ENCODE data around the gene KCNK2.
A peak's percentile ranks its signal among the peaks of the same experiment; 100 is the strongest.

KCNK2 gene

GRCh38 chr1:215055281-215055935 is 27.1 kb upstream of the KCNK2 start:
- H3K18ac ChIP-seq (ENCODE audit: low read length), result no peak overlapping the region
- WGBS (ENCODE audit: extremely low coverage, insufficient coverage, insufficient read length), result no CpG with 5 or more reads among the region's 2 CpGs
- H3K79me1 ChIP-seq (ENCODE audit: low read length), result no peaks in the 10 kb centered on the region
- no peaks in the 10 kb centered on the region for H3K27me3 ChIP-seq (ENCODE audit: insufficient read depth, low read length)
- DNase-seq, result peak in 1 of 2 donors; percentile 5
- H3K4me2 ChIP-seq (ENCODE audit: low read length), result no peak overlapping the region
- H2BK12ac ChIP-seq (ENCODE audit: low read length), result no peak overlapping the region
- no peak overlapping the region for H4K8ac ChIP-seq (ENCODE audit: low read depth, low read length)
- no peaks in the 10 kb centered on the region for H3K9me3 ChIP-seq (ENCODE audit: insufficient read depth, low read depth, low read length)
- H2AFZ ChIP-seq (ENCODE audit: insufficient read depth, low read length, poor library complexity), result no peak overlapping the region
- no peak overlapping the region for H3K14ac ChIP-seq (ENCODE audit: low read length)
- H3K9ac ChIP-seq (ENCODE audit: low read length), result no peak overlapping the region
- no peak overlapping the region for H3K27ac ChIP-seq (ENCODE audit: low read depth, low read length)
- no peak overlapping the region for H2BK120ac ChIP-seq (ENCODE audit: insufficient read depth, low read length, poor library complexity)
- H3K23ac ChIP-seq (ENCODE audit: low read length), result no peak overlapping the region
- H2AK5ac ChIP-seq (ENCODE audit: low read length), result no peak overlapping the region
- H4K12ac ChIP-seq (ENCODE audit: low read depth, low read length), result no peak overlapping the region
- no peaks in the 10 kb centered on the region for H3K79me2 ChIP-seq (ENCODE audit: control insufficient read depth, insufficient read depth, low read length, poor library complexity)
- no peak overlapping the region for H4K91ac ChIP-seq (ENCODE audit: low read depth, low read length)
- H3K4me1 ChIP-seq (ENCODE audit: control insufficient read depth in 1 of 2, insufficient read depth in 2 of 2, low read length in 2 of 2), result no peaks in the 10 kb centered on the region
- H3K4ac ChIP-seq (ENCODE audit: low read depth, low read length), result no peak overlapping the region
- H3K4me3 ChIP-seq (ENCODE audit: low read depth, low read length), result no peak overlapping the region
- H2BK5ac ChIP-seq (ENCODE audit: low read depth, low read length, poor library complexity), result no peak overlapping the region
- H3K36me3 ChIP-seq (ENCODE audit: control insufficient read depth in 1 of 2, insufficient read depth in 2 of 2, low read length in 2 of 2), result no peaks in the 10 kb centered on the region

GRCh38 chr1:215056584-215056983 is 26.0 kb upstream of the KCNK2 start:
- H3K9me3 ChIP-seq (ENCODE audit: insufficient read depth, low read depth, low read length), result no peaks in the 10 kb centered on the region
- H3K79me2 ChIP-seq (ENCODE audit: control insufficient read depth, insufficient read depth, low read length, poor library complexity), result no peaks in the 10 kb centered on the region
- no peak overlapping the region for H2BK12ac ChIP-seq (ENCODE audit: low read length)
- no peak overlapping the region for H3K4ac ChIP-seq (ENCODE audit: low read depth, low read length)
- no peaks in the 10 kb centered on the region for H3K79me1 ChIP-seq (ENCODE audit: low read length)
- no peak overlapping the region for H3K18ac ChIP-seq (ENCODE audit: low read length)
- H3K27me3 ChIP-seq (ENCODE audit: insufficient read depth, low read length), result no peaks in the 10 kb centered on the region
- no peak overlapping the region for H4K8ac ChIP-seq (ENCODE audit: low read depth, low read length)
- no peak overlapping the region for H3K4me2 ChIP-seq (ENCODE audit: low read length)
- H2AK5ac ChIP-seq (ENCODE audit: low read length), result no peak overlapping the region
- H2AFZ ChIP-seq (ENCODE audit: insufficient read depth, low read length, poor library complexity), result no peak overlapping the region
- H2BK5ac ChIP-seq (ENCODE audit: low read depth, low read length, poor library complexity), result no peak overlapping the region
- no CpG with 5 or more reads among the region's 1 CpG for WGBS (ENCODE audit: extremely low coverage, insufficient coverage, insufficient read length)
- no peak overlapping the region for H4K12ac ChIP-seq (ENCODE audit: low read depth, low read length)
- no peak overlapping the region for H3K27ac ChIP-seq (ENCODE audit: low read depth, low read length)
- no peak overlapping the region for H4K91ac ChIP-seq (ENCODE audit: low read depth, low read length)
- no peak overlapping the region for H3K9ac ChIP-seq (ENCODE audit: low read length)
- no peaks in the 10 kb centered on the region for H3K36me3 ChIP-seq (ENCODE audit: control insufficient read depth in 1 of 2, insufficient read depth in 2 of 2, low read length in 2 of 2)
- H3K23ac ChIP-seq (ENCODE audit: low read length), result no peak overlapping the region
- no peaks in the 10 kb centered on the region for H3K4me1 ChIP-seq (ENCODE audit: control insufficient read depth in 1 of 2, insufficient read depth in 2 of 2, low read length in 2 of 2)
- H2BK120ac ChIP-seq (ENCODE audit: insufficient read depth, low read length, poor library complexity), result no peak overlapping the region
- no peak overlapping the region for H3K4me3 ChIP-seq (ENCODE audit: low read depth, low read length)
- no peak for DNase-seq
- no peak overlapping the region for H3K14ac ChIP-seq (ENCODE audit: low read length)

DNA sequence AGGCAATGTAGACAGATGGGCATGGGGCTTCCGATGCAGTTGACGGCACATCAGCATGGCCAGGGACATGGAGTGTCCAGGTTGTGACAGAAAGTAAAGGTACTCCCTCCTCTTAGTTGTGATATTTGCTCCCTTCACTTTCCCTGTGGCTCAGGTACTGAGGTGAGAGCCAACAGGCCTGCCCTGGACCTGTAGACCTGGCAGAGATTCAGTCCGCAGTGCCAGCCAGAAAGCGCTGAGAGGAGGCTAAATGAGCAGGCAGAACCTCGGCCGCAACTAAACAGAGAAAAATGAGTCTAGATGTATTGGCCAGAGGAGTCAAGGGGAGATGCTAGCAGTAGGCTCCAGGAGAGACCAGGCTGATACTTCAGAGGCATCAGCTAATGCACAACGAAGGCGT is 22.6 kb upstream of the KCNK2 start:
- Histone ChIP-seq H4K91ac (ENCODE audit: low read depth, low read length) (no peak overlapping the region), H3K4me1 (ENCODE audit: control insufficient read depth in 1 of 2, insufficient read depth in 2 of 2, low read length in 2 of 2) (no peaks in the 10 kb centered on the region), H3K4ac (ENCODE audit: low read depth, low read length) (no peak overlapping the region), H3K4me2 (ENCODE audit: low read length) (no peak overlapping the region), H3K36me3 (ENCODE audit: control insufficient read depth in 1 of 2, insufficient read depth in 2 of 2, low read length in 2 of 2) (no peaks in the 10 kb centered on the region), H3K27me3 (ENCODE audit: insufficient read depth, low read length) (no peaks in the 10 kb centered on the region), H2BK5ac (ENCODE audit: low read depth, low read length, poor library complexity) (no peak overlapping the region), H4K12ac (ENCODE audit: low read depth, low read length) (no peak overlapping the region), H2AK5ac (ENCODE audit: low read length) (no peak overlapping the region), H2BK120ac (ENCODE audit: insufficient read depth, low read length, poor library complexity) (no peak overlapping the region), H3K4me3 (ENCODE audit: low read depth, low read length) (no peak overlapping the region), H3K18ac (ENCODE audit: low read length) (no peak overlapping the region), H3K27ac (ENCODE audit: low read depth, low read length) (no peak overlapping the region), H3K9ac (ENCODE audit: low read length) (no peak overlapping the region), H4K8ac (ENCODE audit: low read depth, low read length) (no peak overlapping the region), H3K79me1 (ENCODE audit: low read length) (no peaks in the 10 kb centered on the region), H3K79me2 (ENCODE audit: control insufficient read depth, insufficient read depth, low read length, poor library complexity) (no peaks in the 10 kb centered on the region), H3K23ac (ENCODE audit: low read length) (no peak overlapping the region), H3K14ac (ENCODE audit: low read length) (no peak overlapping the region), H2AFZ (ENCODE audit: insufficient read depth, low read length, poor library complexity) (no peak overlapping the region), H2BK12ac (ENCODE audit: low read length) (no peak overlapping the region), H3K9me3 (ENCODE audit: insufficient read depth, low read depth, low read length) (no peaks in the 10 kb centered on the region)
- WGBS (ENCODE audit: extremely low coverage, insufficient coverage, insufficient read length), result no CpG with 5 or more reads among the region's 8 CpGs
- DNase-seq, result no peak

- H4K12ac ChIP-seq (ENCODE audit: low read depth, low read length), result no peak overlapping the region
- WGBS (ENCODE audit: extremely low coverage, insufficient coverage, insufficient read length), result 100% methylated on average over 1 of the region's 5 CpGs
- H2AK5ac ChIP-seq (ENCODE audit: low read length), result no peak overlapping the region
- H3K18ac ChIP-seq (ENCODE audit: low read length), result no peak overlapping the region
- H3K9ac ChIP-seq (ENCODE audit: low read length), result no peak overlapping the region
- no peak overlapping the region for H3K23ac ChIP-seq (ENCODE audit: low read length)
- no peak overlapping the region for H2BK12ac ChIP-seq (ENCODE audit: low read length)
- H3K4me3 ChIP-seq (ENCODE audit: low read depth, low read length), result no peak overlapping the region
- no peak overlapping the region for H2AFZ ChIP-seq (ENCODE audit: insufficient read depth, low read length, poor library complexity)
- no peak overlapping the region for H2BK120ac ChIP-seq (ENCODE audit: insufficient read depth, low read length, poor library complexity)
- no peak overlapping the region for H3K27ac ChIP-seq (ENCODE audit: low read depth, low read length)
- H3K36me3 ChIP-seq (ENCODE audit: control insufficient read depth in 1 of 2, insufficient read depth in 2 of 2, low read length in 2 of 2), result no peaks in the 10 kb centered on the region
- no peaks in the 10 kb centered on the region for H3K79me2 ChIP-seq (ENCODE audit: control insufficient read depth, insufficient read depth, low read length, poor library complexity)
- H3K4ac ChIP-seq (ENCODE audit: low read depth, low read length), result no peak overlapping the region
- DNase-seq, result no peak
- H3K4me1 ChIP-seq (ENCODE audit: control insufficient read depth in 1 of 2, insufficient read depth in 2 of 2, low read length in 2 of 2), result no peaks in the 10 kb centered on the region
- no peaks in the 10 kb centered on the region for H3K27me3 ChIP-seq (ENCODE audit: insufficient read depth, low read length)
- no peak overlapping the region for H3K14ac ChIP-seq (ENCODE audit: low read length)
- H4K8ac ChIP-seq (ENCODE audit: low read depth, low read length), result no peak overlapping the region
- no peak overlapping the region for H3K4me2 ChIP-seq (ENCODE audit: low read length)
- H3K9me3 ChIP-seq (ENCODE audit: insufficient read depth, low read depth, low read length), result no peaks in the 10 kb centered on the region
- H3K79me1 ChIP-seq (ENCODE audit: low read length), result no peaks in the 10 kb centered on the region
- H2BK5ac ChIP-seq (ENCODE audit: low read depth, low read length, poor library complexity), result no peak overlapping the region
- no peak overlapping the region for H4K91ac ChIP-seq (ENCODE audit: low read depth, low read length)
Observed at GRCh38 chr1:215064327-215064726, 18.2 kb upstream of the KCNK2 start.

Measured in trophoblast cell (in vitro differentiated cells and primary cell).